ENCODE data around the gene CDK16. TPM values are rescaled to one million over a fixed set of nuclear protein-coding genes. Genes with fewer than 3 reads are reported as not detected.
A peak's percentile ranks its signal among the peaks of the same experiment; 100 is the strongest.

Gene CDK16
- total and polyA plus RNA-seq, 2 of the 4 experiments (the other 2 are of a cell fraction): 85.3 to 106 TPM

GRCh38 chrX:47232197-47232802 lies 13.8 kb downstream of the CDK16 start (continued):
- TF ChIP-seq MAZ (IDR thresholded peaks at IDR 0.05; ENCODE audit: borderline replicate concordance, low read depth, low read length): no peak

GRCh38 chrX:47232803-47233332 lies 14.4 kb downstream of the CDK16 start, which contains the start of gene USP11:
TSS of gene USP11 (plus strand) at chrX:47233009. CDS start at chrX:47233044, 35 bp downstream.
- intact Hi-C loops (cut with micrococcal nuclease) (loop anchor here (1.0 to 5.0 kb wide), 2 partner anchors 79 to 149 kb away; no protein-coding TSS in a partner anchor), in situ Hi-C loops (cut with MboI; ENCODE audit: low sequenced_read_pairs) (no loop called here), dilution Hi-C loops (cut with HindIII; ENCODE audit: low sequenced_read_pairs, unreplicated experiment) (no loop called here)
- Histone ChIP-seq H3K9me1 (ENCODE audit: insufficient read depth, low read length) (0 out of 2 replicates have a peak, but pooled peaks cover 5% of the 10 kb centered on the region), H3K27ac (ENCODE audit: insufficient read depth, low read length) (peak within 1 kb of the TSS; percentile 92), H3K9me3 (ENCODE audit: control insufficient read depth, insufficient read depth, low read length) (no peaks in the 10 kb centered on the region), H2AK5ac (ENCODE audit: low read depth, low read length) (peak within 1 kb of the TSS; percentile 76), H2BK15ac (ENCODE audit: low read depth, low read length) (no peak within 1 kb of the TSS; the same call in 2 of the 3 replicates), H3K4ac (ENCODE audit: low read depth, low read length) (peak within 1 kb of the TSS; percentile 81), H3K18ac (ENCODE audit: low read depth, low read length) (peak within 1 kb of the TSS; percentile 73), H2BK120ac (ENCODE audit: low read depth, low read length) (peak within 1 kb of the TSS; percentile 42; the same call in 1 of the 2 replicates), H2AFZ (replicated peaks; ENCODE audit: low read length, poor library complexity) (peak within 1 kb of the TSS; percentile 85), H2AK9ac (replicated peaks; ENCODE audit: low read depth, low read length, poor library complexity) (peak within 1 kb of the TSS; percentile 83), H3K9ac (ENCODE audit: low read depth, low read length) (peak within 1 kb of the TSS; percentile 92), H3K56ac (ENCODE audit: extremely low read depth, insufficient read depth, low read length) (peak within 1 kb of the TSS; percentile 78), H3K4me3 (ENCODE audit: insufficient read depth, low read depth, low read length) (peak within 1 kb of the TSS; percentile 83), H3K14ac (replicated peaks; ENCODE audit: low read depth, low read length) (peak within 1 kb of the TSS; percentile 87), H3K79me1 (ENCODE audit: low read depth in 1 of 2, low read length in 2 of 2) (peaks cover 8 to 18% of the 10 kb centered on the region in 2 experiments), H3K4me1 (ENCODE audit: control insufficient read depth, insufficient read depth, low read length) (0 out of 2 replicates have a peak, but pooled peaks cover 1% of the 10 kb centered on the region), H4K20me1 (ENCODE audit: insufficient read depth, low read length) (peaks cover 16% of the 10 kb centered on the region; the same call in 1 of the 2 replicates), H4K91ac (ENCODE audit: insufficient read depth, low read depth, low read length) (peak within 1 kb of the TSS; percentile 75), H3K4me2 (ENCODE audit: low read depth, low read length) (peak within 1 kb of the TSS; percentile 96), H2BK5ac (ENCODE audit: low read depth, low read length, poor library complexity, severe bottlenecking) (peak within 1 kb of the TSS; percentile 87), H4K5ac (ENCODE audit: low read depth, low read length) (peak within 1 kb of the TSS; percentile 97), H4K8ac (ENCODE audit: low read depth in 2 of 2, low read length in 2 of 2) (peak within 1 kb of the TSS; percentile 95 to 100), H2BK20ac (ENCODE audit: low read depth, low read length) (no peak within 1 kb of the TSS), H3K36me3 (ENCODE audit: control insufficient read depth, insufficient read depth, low read length) (peaks cover 9% of the 10 kb centered on the region), H3K23ac (ENCODE audit: low read depth, low read length) (peak within 1 kb of the TSS; percentile 84), H3K27me3 (ENCODE audit: control insufficient read depth, insufficient read depth, low read length) (peaks cover 9% of the 10 kb centered on the region)
- TF ChIP-seq POLR2A (IDR thresholded peaks at IDR 0.05; ENCODE audit: low read depth, low read length): peak; percentile 93
- no peak for TF ChIP-seq NFE2L2 (IDR thresholded peaks at IDR 0.05; ENCODE audit: low read depth, low read length)
- peak; percentile 51 for DNase-seq
- BruUV-seq (replicated peaks): no TSS peak
- peak; percentile 16 for ATAC-seq (ENCODE audit: low read depth)
- CTCF ChIA-PET: interaction anchor here (0.6 to 1.5 kb wide), 2 partner anchors 80 to 109 kb away, joined by 3 to 4 read pairs; no protein-coding TSS in a partner anchor
- POLR2A ChIA-PET (ENCODE audit: unreplicated experiment): interaction anchor here (1.1 kb wide), 1 partner anchor 15 kb away, joined by 4 read pairs; no protein-coding TSS in a partner anchor
- WGBS, 2 experiments (ENCODE audit: extremely low coverage in 2 of 2, insufficient read length in 1 of 2): 30% methylated on average over 35 of the region's 46 CpGs; no CpG with 5 or more reads in 1 of the 2 experiments
